ENCODE results near the gene MMP17.

MMP17 gene

GRCh38 chr12:131828671-131829355 is 620 bp downstream of the MMP17 start:
- Histone ChIP-seq H3K36me3 (no peaks in the 10 kb centered on the region), H3K27ac (no peak overlapping the region), H3K9me3 (peaks cover 0 to 5% (median 0%) of the 10 kb centered on the region in 3 donors), H3K27me3 (peaks cover 0 to 74% of the 10 kb centered on the region in 2 donors), H3K4me1 (peaks cover 0 to 57% (median 40%) of the 10 kb centered on the region in 4 donors), H3K4me3 (peak overlapping the region; percentile 44 to 49)
- no peak for TF ChIP-seq CTCF (IDR thresholded peaks at IDR 0.05)
- intact Hi-C loops (cut with DNase I; ENCODE audit: low total_unique reads): loop anchor here (10.0 kb wide), 1 partner anchor 224 kb away; no protein-coding TSS in a partner anchor
- DNase-seq: no peak

- H3K9me3 ChIP-seq: peaks cover 0 to 3% (median 0%) of the 10 kb centered on the region in 3 donors
- H3K4me3 ChIP-seq: peak overlapping the region; percentile 44 to 49
- DNase-seq: no peak
- no peak for TF ChIP-seq CTCF (IDR thresholded peaks at IDR 0.05)
- peaks cover 0 to 57% (median 40%) of the 10 kb centered on the region in 4 donors for H3K4me1 ChIP-seq
- H3K36me3 ChIP-seq: no peaks in the 10 kb centered on the region
- intact Hi-C loops (cut with DNase I; ENCODE audit: low total_unique reads): loop anchor here (10.0 kb wide), 1 partner anchor 225 kb away; no protein-coding TSS in a partner anchor
- H3K27ac ChIP-seq: no peak overlapping the region
- H3K27me3 ChIP-seq: peaks cover 0 to 74% of the 10 kb centered on the region in 2 donors
These were observed 1.2 kb downstream of the MMP17 start for GRCh38 chr12:131829356-131829747.

GRCh38 chr12:131829791-131830334 is 1.7 kb downstream of the MMP17 start:
- peak overlapping the region; percentile 44 to 49 for H3K4me3 ChIP-seq
- H3K27me3 ChIP-seq: peaks cover 0 to 77% of the 10 kb centered on the region in 2 donors
- peak overlapping the region; percentile 43 to 54 for H3K27ac ChIP-seq
- TF ChIP-seq CTCF (IDR thresholded peaks at IDR 0.05): no peak
- intact Hi-C loops (cut with DNase I; ENCODE audit: low total_unique reads): loop anchor here (10.0 kb wide), 1 partner anchor 225 kb away; no protein-coding TSS in a partner anchor
- H3K9me3 ChIP-seq: no peaks in the 10 kb centered on the region
- no peaks in the 10 kb centered on the region for H3K36me3 ChIP-seq
- H3K4me1 ChIP-seq: peaks cover 0 to 55% (median 40%) of the 10 kb centered on the region in 4 donors
- DNase-seq: no peak

- H3K27ac ChIP-seq: peak overlapping the region; percentile 54 to 60
- H3K4me1 ChIP-seq: peaks cover 0 to 50% (median 40%) of the 10 kb centered on the region in 4 donors
- H3K9me3 ChIP-seq: no peaks in the 10 kb centered on the region
- H3K36me3 ChIP-seq: no peaks in the 10 kb centered on the region
- peak; percentile 71 to 86 for DNase-seq
- H3K4me3 ChIP-seq: peak overlapping the region; percentile 44 to 49
- TF ChIP-seq CTCF (IDR thresholded peaks at IDR 0.05): peak; percentile 40 to 42
- intact Hi-C loops (cut with DNase I; ENCODE audit: low total_unique reads): no loop called here
- peaks cover 0 to 83% of the 10 kb centered on the region in 2 donors for H3K27me3 ChIP-seq
These were observed 2.2 kb downstream of the MMP17 start for GRCh38 chr12:131830335-131830913.

- Histone ChIP-seq H3K27ac (peak overlapping the region; percentile 25 to 60), H3K4me3 (peak overlapping the region; percentile 44 to 49), H3K36me3 (no peaks in the 10 kb centered on the region), H3K27me3 (peaks cover 0 to 86% of the 10 kb centered on the region in 2 donors), H3K4me1 (peaks cover 0 to 49% (median 40%) of the 10 kb centered on the region in 4 donors), H3K9me3 (no peaks in the 10 kb centered on the region)
- intact Hi-C loops (cut with DNase I; ENCODE audit: low total_unique reads): no loop called here
- no peak for TF ChIP-seq CTCF (IDR thresholded peaks at IDR 0.05)
- DNase-seq: peak in 1 of 2 donors; percentile 66
These were observed 2.9 kb downstream of the MMP17 start for GRCh38 chr12:131830914-131831571.
